Measurements from ENCODE around the gene CYP11A1. TPM values are rescaled to one million over a fixed set of nuclear protein-coding genes. Genes with fewer than 3 reads are reported as not detected.

The CYP11A1 gene
- total RNA-seq, 1 experiment from 2014 or later, result 1.7 TPM

GRCh38 chr15:74414081-74414580 is 46.7 kb upstream of the CYP11A1 start:
- TF ChIP-seq CTCF (conservative IDR thresholded peaks at IDR 0.05), result no peak
- no peak overlapping the region for H2AFZ ChIP-seq (ENCODE audit: low read length)
- no peak overlapping the region for H4K91ac ChIP-seq (ENCODE audit: insufficient read length, low read depth, low read length)
- no peak overlapping the region for H3T11ph ChIP-seq (ENCODE audit: low read length)
- H2BK15ac ChIP-seq (ENCODE audit: low read depth, low read length), result no peak overlapping the region
- no peaks in the 10 kb centered on the region for H3K23me2 ChIP-seq (ENCODE audit: insufficient read length, low read depth, low read length, poor library complexity, severe bottlenecking)
- H3K79me1 ChIP-seq (ENCODE audit: insufficient read depth, low read depth, low read length, poor library complexity, severe bottlenecking), result no peaks in the 10 kb centered on the region
- no peak overlapping the region for H2AK5ac ChIP-seq (ENCODE audit: insufficient read length, low read length)
- H2BK120ac ChIP-seq (ENCODE audit: low read depth, low read length, poor library complexity, severe bottlenecking), result no peak overlapping the region
- Mint-ChIP-seq H3K9me3 (no peaks in the 10 kb centered on the region), H3K36me3 (ENCODE audit: insufficient read depth in 1 of 3, low read depth in 3 of 3) (peaks cover 11 to 16% (median 13%) of the 10 kb centered on the region in 3 experiments), H3K4me3 (no peak overlapping the region), H3K27ac (no peak overlapping the region), H3K27me3 (ENCODE audit: low read depth) (no peaks in the 10 kb centered on the region), H3K4me1 (no peaks in the 10 kb centered on the region; a peak in 1 of 4 replicates)
- no peaks in the 10 kb centered on the region for H3K27me3 ChIP-seq (ENCODE audit: insufficient read depth, low read length)
- H3K79me2 ChIP-seq (ENCODE audit: insufficient read depth, low read length), result no peaks in the 10 kb centered on the region
- no CpG with 5 or more reads among the region's 5 CpGs for WGBS (ENCODE audit: extremely low coverage, insufficient read length, low lambda C conversion rate)
- no peak for DNase-seq
- H3K4ac ChIP-seq (ENCODE audit: low read depth, low read length), result no peak overlapping the region
- H2BK20ac ChIP-seq (ENCODE audit: low read depth, low read length, poor library complexity, severe bottlenecking), result no peak overlapping the region
- H3K4me2 ChIP-seq (ENCODE audit: insufficient read depth, insufficient read length, low read length), result no peak overlapping the region
- H3K9ac ChIP-seq (ENCODE audit: extremely low read depth, insufficient read length, low read length), result no peak overlapping the region
- no peaks in the 10 kb centered on the region for H3K9me3 ChIP-seq (ENCODE audit: control insufficient read depth, low read depth, low read length)
- H3K18ac ChIP-seq (ENCODE audit: insufficient read length, low read depth, low read length), result no peak overlapping the region
- no peak overlapping the region for H4K8ac ChIP-seq (replicated peaks; ENCODE audit: insufficient read length, low read depth, low read length)
- no peak overlapping the region for H3K23ac ChIP-seq (ENCODE audit: insufficient read length, low read depth, low read length)
- no peaks in the 10 kb centered on the region for H4K20me1 ChIP-seq (ENCODE audit: control insufficient read depth, insufficient read depth, insufficient read length)
- H3K14ac ChIP-seq (ENCODE audit: insufficient read depth, low read length), result no peak overlapping the region
- H2BK12ac ChIP-seq (ENCODE audit: insufficient read length, low read depth, low read length), result no peak overlapping the region
- no peak overlapping the region for H2BK5ac ChIP-seq (ENCODE audit: insufficient read length, low read length)
- H4K5ac ChIP-seq (ENCODE audit: insufficient read length, low read depth, low read length), result no peak overlapping the region
- no peaks in the 10 kb centered on the region for H3K4me1 ChIP-seq (ENCODE audit: insufficient read depth, low read length)
- H3K27ac ChIP-seq (ENCODE audit: insufficient read length, low read depth, low read length), result no peak overlapping the region
- H3K56ac ChIP-seq (ENCODE audit: insufficient read length, low read depth, low read length), result no peak overlapping the region
